22Rv1 (cell line): Measurements from ENCODE around the gene GATA5.

ENCODE experiments used
- ZFX ChIP-seq: fragments of 450-650 bp; IDR thresholded peaks from 2 replicates; pipeline ENCODE4 v1.6.1; 2017; ENCODE audit warnings: antibody characterized with exemption, borderline replicate concordance
- TF ChIP-seq, protein P1 (sequence below): fragments of 450-650 bp; IDR thresholded peaks from 2 replicates; pipeline ENCODE4 v1.5.1; 2017; ENCODE audit warnings: mild to moderate bottlenecking

DNA sequence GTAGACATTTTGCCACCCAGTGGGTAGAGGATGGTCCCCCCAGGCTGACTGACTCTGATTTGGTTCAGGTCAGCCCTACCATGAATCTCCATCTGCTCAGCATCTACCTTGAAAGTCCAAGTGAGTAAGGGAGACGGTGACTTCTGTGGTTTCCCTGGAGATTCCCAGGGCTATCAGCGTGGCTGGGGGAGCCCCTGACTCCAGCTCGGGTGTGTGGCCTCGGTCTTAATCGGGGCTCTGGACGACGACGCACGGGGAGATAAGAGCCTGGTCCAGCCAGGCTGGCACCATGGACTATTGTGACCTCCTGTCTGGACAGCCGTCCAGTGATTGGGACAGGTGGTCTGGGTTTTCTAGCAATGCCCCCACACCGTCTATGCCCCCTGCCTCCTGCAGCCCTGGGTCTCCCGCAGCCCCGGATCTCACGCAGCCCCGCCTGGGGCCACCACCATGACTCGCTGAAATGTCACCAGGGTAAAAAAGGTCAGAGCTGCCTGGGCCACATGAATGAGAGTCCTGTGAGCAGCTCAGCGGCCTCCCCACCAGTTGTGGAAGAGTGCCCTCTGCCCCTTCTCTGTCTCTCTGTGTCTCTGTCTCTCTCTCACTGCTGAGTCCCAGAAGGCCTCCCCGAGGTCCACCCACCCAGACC, 47.1 kb upstream of the GATA5 start:
- TF ChIP-seq, protein P1, sequence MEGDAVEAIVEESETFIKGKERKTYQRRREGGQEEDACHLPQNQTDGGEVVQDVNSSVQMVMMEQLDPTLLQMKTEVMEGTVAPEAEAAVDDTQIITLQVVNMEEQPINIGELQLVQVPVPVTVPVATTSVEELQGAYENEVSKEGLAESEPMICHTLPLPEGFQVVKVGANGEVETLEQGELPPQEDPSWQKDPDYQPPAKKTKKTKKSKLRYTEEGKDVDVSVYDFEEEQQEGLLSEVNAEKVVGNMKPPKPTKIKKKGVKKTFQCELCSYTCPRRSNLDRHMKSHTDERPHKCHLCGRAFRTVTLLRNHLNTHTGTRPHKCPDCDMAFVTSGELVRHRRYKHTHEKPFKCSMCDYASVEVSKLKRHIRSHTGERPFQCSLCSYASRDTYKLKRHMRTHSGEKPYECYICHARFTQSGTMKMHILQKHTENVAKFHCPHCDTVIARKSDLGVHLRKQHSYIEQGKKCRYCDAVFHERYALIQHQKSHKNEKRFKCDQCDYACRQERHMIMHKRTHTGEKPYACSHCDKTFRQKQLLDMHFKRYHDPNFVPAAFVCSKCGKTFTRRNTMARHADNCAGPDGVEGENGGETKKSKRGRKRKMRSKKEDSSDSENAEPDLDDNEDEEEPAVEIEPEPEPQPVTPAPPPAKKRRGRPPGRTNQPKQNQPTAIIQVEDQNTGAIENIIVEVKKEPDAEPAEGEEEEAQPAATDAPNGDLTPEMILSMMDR, result no peak
- TF ChIP-seq ZFX, result no peak
